IMR-90 (cell line): ENCODE measurements around the gene TOP2A. TPM values are rescaled to one million over a fixed set of nuclear protein-coding genes. Genes with fewer than 3 reads are reported as not detected.

Experiments used
- ATAC-seq: fragments of 200-7000 bp; cut with Tn5 transposase; 2 replicates; pipeline ENCODE4 v1.9.1; 2020; ENCODE audit warnings: low read depth, mild to moderate bottlenecking, moderate library complexity
- BruUV-seq: library from RNA; stranded (reverse); fragments of 400-500 nt; replicated peaks from 2 replicates; lab custom pipeline; 2021; lab: Mats Ljungman, UMichigan
- CTCF ChIA-PET: fragments of 300-600 bp; formaldehyde crosslinking; extraction: SDS; loops from one replicate; lab custom pipeline; 2021; ENCODE audit warnings: antibody characterized with exemption; lab: Yijun Ruan, JAX
- POLR2A ChIA-PET: fragments of 300-600 bp; sonication (Branson Sonifier 250); formaldehyde crosslinking; loops from one replicate; lab custom pipeline; 2022; ENCODE audit warnings: antibody characterized with exemption; ENCODE audit not compliant: unreplicated experiment; lab: Charles Lee
- DNase-seq: peaks from one replicate; pipeline ENCODE4 v3.0.0; 2013
- H2AFZ ChIP-seq: replicated peaks from 2 replicates; pipeline ENCODE3; 2013; ENCODE audit warnings: low read length, mild to moderate bottlenecking; ENCODE audit not compliant: poor library complexity
- H2AK5ac ChIP-seq: 2 replicates; pipeline ENCODE4 v1.6.1; 2013; ENCODE audit warnings: low read depth, low read length, inconsistent platforms
- H2AK9ac ChIP-seq: replicated peaks from 2 replicates; pipeline ENCODE3; 2013; ENCODE audit warnings: mild to moderate bottlenecking, low read depth, low read length, moderate library complexity; ENCODE audit not compliant: poor library complexity
- H2BK120ac ChIP-seq: 2 replicates; pipeline ENCODE4 v1.6.1; 2013; ENCODE audit warnings: low read depth, low read length, inconsistent platforms
- H2BK15ac ChIP-seq: 3 replicates; pipeline ENCODE4 v1.6.1; 2013; ENCODE audit warnings: low read depth, low read length, inconsistent platforms
- H2BK20ac ChIP-seq: 2 replicates; pipeline ENCODE4 v1.6.1; 2013; ENCODE audit warnings: low read depth, mild to moderate bottlenecking, inconsistent platforms, low read length, moderate library complexity
- H2BK5ac ChIP-seq: 2 replicates; pipeline ENCODE4 v1.6.1; 2013; ENCODE audit warnings: mild to moderate bottlenecking, low read depth, low read length, inconsistent platforms; ENCODE audit not compliant: poor library complexity, severe bottlenecking
- H3K14ac ChIP-seq: replicated peaks from 2 replicates; pipeline ENCODE4 v1.6.1; 2013; ENCODE audit warnings: low read depth, low read length, inconsistent platforms
- H3K18ac ChIP-seq: 2 replicates; pipeline ENCODE4 v1.6.1; 2013; ENCODE audit warnings: low read depth, low read length, control low read depth
- H3K23ac ChIP-seq: 2 replicates; pipeline ENCODE4 v1.6.1; 2013; ENCODE audit warnings: low read depth, low read length, inconsistent platforms
- H3K27ac ChIP-seq: 2 replicates; pipeline ENCODE4 v1.5.1; 2013; ENCODE audit warnings: mild to moderate bottlenecking, control low read depth, low read length; ENCODE audit not compliant: insufficient read depth
- H3K27me3 ChIP-seq: 2 replicates; pipeline ENCODE4 v1.6.1; 2013; ENCODE audit warnings: low read length; ENCODE audit not compliant: control insufficient read depth, insufficient read depth
- H3K36me3 ChIP-seq: 2 replicates; pipeline ENCODE4 v1.6.1; 2013; ENCODE audit warnings: low read length, mixed read lengths; ENCODE audit not compliant: control insufficient read depth, insufficient read depth
- H3K4ac ChIP-seq: 2 replicates; pipeline ENCODE4 v1.6.1; 2013; ENCODE audit warnings: low read depth, low read length, inconsistent platforms
- H3K4me1 ChIP-seq: 2 replicates; pipeline ENCODE4 v1.6.1; 2013; ENCODE audit warnings: low read length, mixed read lengths; ENCODE audit not compliant: control insufficient read depth, insufficient read depth
- H3K4me2 ChIP-seq: 2 replicates; pipeline ENCODE4 v1.6.1; 2013; ENCODE audit warnings: low read depth, mild to moderate bottlenecking, control low read depth, low read length, moderate library complexity
- H3K4me3 ChIP-seq: 2 replicates; pipeline ENCODE4 v1.5.1; 2013; ENCODE audit warnings: low read depth, mild to moderate bottlenecking, control low read depth, low read length, moderate library complexity; ENCODE audit not compliant: insufficient read depth
- H3K56ac ChIP-seq: 2 replicates; pipeline ENCODE4 v1.6.1; 2013; ENCODE audit warnings: low read length, inconsistent platforms; ENCODE audit not compliant: insufficient read depth; ENCODE audit errors: extremely low read depth
- H3K79me1 ChIP-seq, 2 experiments: 2 replicates each; pipeline ENCODE4 v1.6.1; 2013; ENCODE audit warnings: low read length in 2 of 2, inconsistent platforms in 1 of 2, low read depth in 1 of 2
- H3K9ac ChIP-seq: 2 replicates; pipeline ENCODE4 v1.6.1; 2013; ENCODE audit warnings: low read depth, low read length, control low read depth
- H3K9me1 ChIP-seq: 2 replicates; pipeline ENCODE4 v1.6.1; 2013; ENCODE audit warnings: low read length, inconsistent platforms; ENCODE audit not compliant: insufficient read depth
- H3K9me3 ChIP-seq: 2 replicates; pipeline ENCODE4 v1.6.1; 2013; ENCODE audit warnings: low read length; ENCODE audit not compliant: control insufficient read depth, insufficient read depth
- H4K20me1 ChIP-seq: 2 replicates; pipeline ENCODE4 v1.6.1; 2013; ENCODE audit warnings: low read length, inconsistent platforms; ENCODE audit not compliant: insufficient read depth
- H4K5ac ChIP-seq: 2 replicates; pipeline ENCODE4 v1.6.1; 2013; ENCODE audit warnings: mild to moderate bottlenecking, low read depth, low read length, control low read depth
- H4K8ac ChIP-seq, 2 experiments: 2 replicates each; pipeline ENCODE4 v1.6.1; 2013; ENCODE audit warnings: low read depth in 2 of 2, low read length in 2 of 2, control low read depth in 1 of 2, inconsistent platforms in 1 of 2
- H4K91ac ChIP-seq: 2 replicates; pipeline ENCODE4 v1.6.1; 2013; ENCODE audit warnings: low read depth, low read length, inconsistent platforms; ENCODE audit not compliant: insufficient read depth
- CEBPB ChIP-seq: IDR thresholded peaks from 2 replicates; pipeline ENCODE4 v1.6.1; 2012; ENCODE audit warnings: low read depth, low read length, improper control_type of control experiment
- CHD1 ChIP-seq: IDR thresholded peaks from 2 replicates; pipeline ENCODE4 v1.6.1; 2012; ENCODE audit warnings: low read depth, low read length, improper control_type of control experiment
- FOS ChIP-seq: fragments of 150-350 bp; IDR thresholded peaks from 2 replicates; pipeline ENCODE4 v1.6.1; 2016; ENCODE audit warnings: low read depth, low read length
- MAFK ChIP-seq: IDR thresholded peaks from 2 replicates; pipeline ENCODE4 v1.6.1; 2012; ENCODE audit warnings: low read depth, low read length, improper control_type of control experiment
- MAZ ChIP-seq: IDR thresholded peaks from 2 replicates; pipeline ENCODE4 v1.6.1; 2012; ENCODE audit warnings: low read depth, mild to moderate bottlenecking, low read length, improper control_type of control experiment, moderate library complexity, borderline replicate concordance
- MXI1 ChIP-seq: IDR thresholded peaks from 2 replicates; pipeline ENCODE4 v1.6.1; 2012; ENCODE audit warnings: low read depth, mild to moderate bottlenecking, low read length, moderate library complexity, borderline replicate concordance
- NFE2L2 ChIP-seq: fragments of 150-350 bp; IDR thresholded peaks from 2 replicates; pipeline ENCODE4 v1.6.1; 2016; ENCODE audit warnings: low read depth, mild to moderate bottlenecking, low read length
- POLR2A ChIP-seq: IDR thresholded peaks from 2 replicates; pipeline ENCODE4 v1.6.1; 2012; ENCODE audit warnings: mild to moderate bottlenecking, low read depth, low read length
- RAD21 ChIP-seq: IDR thresholded peaks from 2 replicates; pipeline ENCODE4 v1.6.1; 2012; ENCODE audit warnings: low read length, improper control_type of control experiment
- RCOR1 ChIP-seq: IDR thresholded peaks from 2 replicates; pipeline ENCODE4 v1.6.1; 2012; ENCODE audit warnings: mild to moderate bottlenecking, low read length, improper control_type of control experiment; ENCODE audit not compliant: insufficient replicate concordance
- RFX5 ChIP-seq: IDR thresholded peaks from 2 replicates; pipeline ENCODE4 v1.8.0; 2012; ENCODE audit warnings: low read depth, mild to moderate bottlenecking, low read length, moderate library complexity
- SMC3 ChIP-seq: fragments of 150-350 bp; IDR thresholded peaks from 2 replicates; pipeline ENCODE4 v1.6.1; 2016; ENCODE audit warnings: low read depth, mild to moderate bottlenecking, antibody characterized with exemption, low read length, moderate library complexity
- WGBS, 2 experiments: methylation state at CpG; one replicate each; pipeline versions ENCODE4 v1.1.5 to v1.1.7; 2013; ENCODE audit warnings: missing lambda C conversion rate in 2 of 2; ENCODE audit not compliant: insufficient read length in 1 of 2; ENCODE audit errors: extremely low coverage in 2 of 2; 5-methylcytosine and 5-hydroxymethylcytosine counted together
- dilution Hi-C: fragments of 300-500 bp; cut with HindIII; formaldehyde crosslinking; loops from one replicate; pipeline ENCODE4 v1.14.3; 2018; ENCODE audit warnings: low sequenced_read_pairs; ENCODE audit not compliant: unreplicated experiment
- in situ Hi-C: fragments of 300-500 bp; cut with MboI; formaldehyde crosslinking; loops from 3 replicates; pipeline ENCODE4 v1.14.3; 2019; ENCODE audit warnings: low sequenced_read_pairs, inconsistent platforms, mixed read lengths
- intact Hi-C: fragments of 100-400 bp; cut with micrococcal nuclease; formaldehyde crosslinking; loops from 2 replicates; pipeline ENCODE4 v1.10.0; 2022
- polyA plus RNA-seq, 3 experiments: library from polyadenylated mRNA; depleted of rRNA; stranded (reverse); fragments of >200 nt; gene quantifications; 2 replicates each; pipeline ENCODE4 v1.2.3, GENCODE V29; 2012; ENCODE audit warnings: low replicate concordance in 1 of 3
- total RNA-seq: library from RNA; depleted of rRNA; stranded (reverse); fragments of >200 nt; gene quantifications from 2 replicates; pipeline ENCODE4 v1.2.3, GENCODE V29; 2012
- TF ChIP-seq, protein P1 (sequence below): fragments of 150-350 bp; IDR thresholded peaks from 2 replicates; pipeline ENCODE4 v1.6.1; 2017; ENCODE audit warnings: mild to moderate bottlenecking, antibody characterized with exemption, low read length, low read depth
- TF ChIP-seq, protein P2 (sequence below): fragments of 150-350 bp; IDR thresholded peaks from 2 replicates; pipeline ENCODE4 v1.6.1; 2016; ENCODE audit warnings: low read depth, mild to moderate bottlenecking, low read length, moderate library complexity, borderline replicate concordance

The TOP2A gene
- total and polyA plus RNA-seq, 2 of the 4 experiments (the other 2 are of a cell fraction) = 43.4 to 68.5 TPM

DNA sequence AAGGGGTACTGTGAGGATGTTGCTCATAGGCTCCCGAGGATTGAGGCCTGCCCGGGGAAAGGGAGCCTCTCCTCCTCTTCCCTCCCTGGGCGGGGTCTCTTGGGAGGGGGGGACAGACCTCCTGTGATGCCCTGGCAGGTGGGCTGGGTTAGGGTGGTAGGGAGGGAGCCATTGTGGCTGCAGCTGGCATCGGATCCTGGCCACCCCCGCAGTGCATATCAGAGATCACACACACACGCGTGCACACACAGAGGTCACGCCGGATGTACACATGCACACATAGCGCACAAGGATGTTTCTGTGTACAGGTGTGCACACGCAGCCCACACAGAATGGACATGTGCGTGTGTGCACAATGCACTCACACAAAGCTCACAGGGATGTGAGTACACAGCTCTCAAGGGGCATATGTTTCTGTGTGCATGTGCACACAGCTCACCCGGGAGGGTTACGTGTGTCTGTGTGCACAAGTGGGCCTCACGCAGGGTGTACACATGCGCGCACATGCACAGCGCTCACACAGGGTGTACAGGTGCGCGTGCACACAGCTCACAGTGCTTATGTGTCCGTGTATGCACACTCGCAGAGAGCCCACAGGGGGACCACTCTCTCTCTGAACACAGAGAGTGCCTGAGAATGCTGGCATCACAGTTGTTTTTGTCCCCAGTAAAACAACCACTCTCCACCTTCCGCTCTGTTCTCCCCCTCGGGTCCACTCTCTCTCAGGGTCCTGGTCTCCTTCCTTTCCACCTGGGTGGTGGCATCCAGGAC is 55.6 kb downstream of the TOP2A start:
- Histone ChIP-seq H3K4me2 (peak overlapping the region; percentile 30; the same call in 1 of the 2 replicates), H2BK15ac (no peak overlapping the region), H4K5ac (no peak overlapping the region), H2BK5ac (no peak overlapping the region), H3K27me3 (no peaks in the 10 kb centered on the region), H2AFZ (peak overlapping the region; percentile 93), H3K23ac (0 out of 2 replicates have a peak overlapping the region, but pooled peaks have one; percentile 29), H2BK120ac (no peak overlapping the region), H3K36me3 (no peaks in the 10 kb centered on the region), H3K9me3 (no peaks in the 10 kb centered on the region), H3K14ac (no peak overlapping the region), H3K4ac (peak overlapping the region; percentile 55; the same call in 1 of the 2 replicates), H3K56ac (no peak overlapping the region), H2BK20ac (no peak overlapping the region), H3K27ac (no peak overlapping the region), H4K20me1 (no peaks in the 10 kb centered on the region), H3K79me1 (peaks cover 0 to 7% of the 10 kb centered on the region in 2 experiments; a peak in 1 of 4 replicates), H3K18ac (no peak overlapping the region), H2AK5ac (0 out of 2 replicates have a peak overlapping the region, but pooled peaks have one; percentile 43), H4K91ac (no peak overlapping the region), H4K8ac (peak overlapping the region in 1 of 2 experiments; percentile 64; a peak in 1 of 4 replicates), H3K9ac (no peak overlapping the region), H3K4me1 (peaks cover 4% of the 10 kb centered on the region; the same call in 1 of the 2 replicates), H3K4me3 (peak overlapping the region; percentile 48), H2AK9ac (peak overlapping the region; percentile 65), H3K9me1 (no peaks in the 10 kb centered on the region; the same call in 1 of the 2 replicates)
- dilution Hi-C loops = no loop called here
- WGBS, 2 experiments = 69% methylated on average over 20 of the region's 24 CpGs; no CpG with 5 or more reads in 1 of the 2 experiments
- in situ Hi-C loops = loop anchor here (5.0 to 25.0 kb wide), 3 partner anchors 170 to 1300 kb away; partner anchors contain the start of genes KRT27 and KRT28
- intact Hi-C loops = loop anchor here (1.0 to 10.0 kb wide), 2 partner anchors 171 to 433 kb away; partner anchors contain the start of gene KRT28
- DNase-seq (no peak), ATAC-seq (no peak)
- POLR2A ChIA-PET = no interaction called here
- BruUV-seq = no TSS peak
- CTCF ChIA-PET = interaction anchor here (0.6 to 1.5 kb wide), 7 partner anchors 53 to 198 kb away, joined by 3 to 8 read pairs (median 3); no protein-coding TSS in a partner anchor
- TF ChIP-seq, protein P1, sequence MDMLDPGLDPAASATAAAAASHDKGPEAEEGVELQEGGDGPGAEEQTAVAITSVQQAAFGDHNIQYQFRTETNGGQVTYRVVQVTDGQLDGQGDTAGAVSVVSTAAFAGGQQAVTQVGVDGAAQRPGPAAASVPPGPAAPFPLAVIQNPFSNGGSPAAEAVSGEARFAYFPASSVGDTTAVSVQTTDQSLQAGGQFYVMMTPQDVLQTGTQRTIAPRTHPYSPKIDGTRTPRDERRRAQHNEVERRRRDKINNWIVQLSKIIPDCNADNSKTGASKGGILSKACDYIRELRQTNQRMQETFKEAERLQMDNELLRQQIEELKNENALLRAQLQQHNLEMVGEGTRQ = no peak
- TF ChIP-seq MXI1 (no peak), RAD21 (no peak), MAFK (no peak), CHD1 (no peak), FOS (no peak), RFX5 (no peak), SMC3 (no peak), CEBPB (no peak), RCOR1 (no peak), MAZ (no peak), NFE2L2 (no peak), POLR2A (no peak)
- TF ChIP-seq, protein P2, sequence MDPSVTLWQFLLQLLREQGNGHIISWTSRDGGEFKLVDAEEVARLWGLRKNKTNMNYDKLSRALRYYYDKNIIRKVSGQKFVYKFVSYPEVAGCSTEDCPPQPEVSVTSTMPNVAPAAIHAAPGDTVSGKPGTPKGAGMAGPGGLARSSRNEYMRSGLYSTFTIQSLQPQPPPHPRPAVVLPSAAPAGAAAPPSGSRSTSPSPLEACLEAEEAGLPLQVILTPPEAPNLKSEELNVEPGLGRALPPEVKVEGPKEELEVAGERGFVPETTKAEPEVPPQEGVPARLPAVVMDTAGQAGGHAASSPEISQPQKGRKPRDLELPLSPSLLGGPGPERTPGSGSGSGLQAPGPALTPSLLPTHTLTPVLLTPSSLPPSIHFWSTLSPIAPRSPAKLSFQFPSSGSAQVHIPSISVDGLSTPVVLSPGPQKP = no peak
